SHP77 (cell line): ENCODE results near the gene PRKAR1B.

Source experiments
- DNase-seq, 2 experiments: peaks; one replicate each; lab custom pipeline; 2025; lab: John Stamatoyannopoulos, UW

Gene PRKAR1B

DNA sequence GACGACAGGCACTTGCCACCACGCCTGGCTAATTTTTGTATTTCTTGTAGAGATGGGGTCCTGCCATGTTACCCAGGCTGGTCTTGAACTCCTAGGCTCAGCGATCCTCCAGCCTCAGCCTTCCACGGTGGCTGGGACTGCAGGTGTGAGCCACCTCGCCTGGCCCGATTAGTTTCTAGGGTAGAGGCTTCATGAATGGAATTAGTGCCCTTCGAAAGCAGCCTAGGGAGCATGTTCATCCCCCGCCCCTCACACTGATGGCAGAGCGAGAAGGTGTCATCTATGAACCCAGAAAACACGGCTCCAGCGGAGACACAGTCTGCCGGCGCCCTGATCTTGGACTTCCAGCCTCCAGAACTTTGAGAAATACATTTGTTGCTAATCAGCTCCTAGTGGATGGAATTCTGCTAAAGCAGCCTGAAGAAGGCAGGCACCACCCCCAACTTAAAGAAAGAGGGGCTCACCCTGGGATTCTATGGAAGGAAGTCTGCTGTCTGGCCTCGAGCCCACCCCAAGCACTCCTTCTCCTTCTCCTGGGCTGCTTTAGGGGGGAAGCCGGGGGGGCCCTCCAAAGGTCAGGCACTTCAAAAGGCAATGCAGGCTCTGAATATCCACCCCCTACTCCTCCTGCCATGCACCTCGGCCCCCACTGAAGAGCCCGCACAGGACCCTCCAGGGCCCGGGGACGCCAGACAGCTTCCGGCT is 217.5 kb downstream of the PRKAR1B start:
- no peak for DNase-seq

- DNase-seq = no peak
These were observed 218.5 kb downstream of the PRKAR1B start for GRCh38 chr7:508461-509170.

GRCh38 chr7:507623-508300 is 219.3 kb downstream of the PRKAR1B start:
- no peak for DNase-seq

GRCh38 chr7:506921-507622 is 220.0 kb downstream of the PRKAR1B start:
- DNase-seq = no peak

DNA sequence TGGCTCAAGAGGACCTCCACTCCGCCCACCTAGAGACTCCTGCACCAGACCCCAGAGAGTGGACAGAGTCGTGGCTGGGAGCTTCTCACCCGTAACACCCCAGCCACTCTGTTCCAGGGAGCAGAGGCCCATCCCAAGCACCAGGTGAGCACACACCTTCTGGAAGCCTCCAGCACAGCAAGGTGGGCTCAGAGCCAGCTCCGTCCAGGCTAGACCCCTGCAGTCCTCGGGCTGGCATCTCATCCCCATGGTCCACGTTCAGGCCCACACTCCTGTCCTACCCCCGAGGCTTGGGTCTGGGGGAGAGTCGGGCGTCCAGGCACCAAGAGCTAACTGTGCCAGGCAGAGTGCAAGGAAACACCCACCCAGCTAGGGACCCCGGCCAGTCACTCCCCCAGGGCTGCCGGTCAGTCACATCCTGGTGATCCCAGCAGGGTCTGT is 220.7 kb downstream of the PRKAR1B start:
- DNase-seq = no peak

GRCh38 chr7:505171-505570 is 221.9 kb downstream of the PRKAR1B start:
- DNase-seq = no peak

GRCh38 chr7:504221-505111 is 222.6 kb downstream of the PRKAR1B start:
- DNase-seq = no peak

GRCh38 chr7:503575-504111 is 223.4 kb downstream of the PRKAR1B start:
- no peak for DNase-seq

GRCh38 chr7:502296-502695 is 224.8 kb downstream of the PRKAR1B start:
- DNase-seq = no peak

DNA sequence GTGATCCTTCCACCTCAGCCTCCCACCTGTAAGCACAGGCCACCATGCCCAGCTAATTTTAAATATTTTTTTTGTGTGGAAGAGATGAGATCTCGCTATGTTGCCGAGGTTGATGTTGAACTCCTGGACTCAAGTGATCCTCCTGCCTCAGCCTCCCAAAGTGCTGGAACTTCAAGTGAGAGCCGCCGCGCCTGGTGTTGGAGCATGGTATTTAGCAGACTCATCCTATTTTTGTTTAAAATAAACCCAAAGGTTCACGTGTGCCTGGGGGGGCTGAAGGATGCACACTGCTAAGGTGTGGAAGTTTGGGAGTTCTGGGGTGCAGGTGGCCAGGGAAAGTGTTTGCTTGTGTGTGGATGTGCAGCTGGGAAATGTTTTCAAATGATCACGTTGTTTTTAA is 225.6 kb downstream of the PRKAR1B start:
- no peak for DNase-seq

- DNase-seq = peak in 1 of 2 experiments; percentile 20
These were observed 226.3 kb downstream of the PRKAR1B start for GRCh38 chr7:500521-501420.

GRCh38 chr7:499853-500485 is 227.1 kb downstream of the PRKAR1B start:
- DNase-seq = no peak
